NCI-H128 (cell line): ENCODE results near the gene MON2.
"Not testable (repeated sequence)": the region's sequence is repeated elsewhere in the genome, so short reads cannot be mapped to it uniquely, and the experiment has no call there.

ENCODE experiments used
- DNase-seq: peaks from one replicate; lab custom pipeline; 2025; ENCODE audit not compliant: unreplicated experiment; lab: John Stamatoyannopoulos, UW

The MON2 gene

GRCh38 chr12:62472472-62472871 lies 5.8 kb downstream of the MON2 start:
- no peak for DNase-seq

- DNase-seq = no peak
Measured at GRCh38 chr12:62481843-62482540, 15.4 kb downstream of the MON2 start.

DNA sequence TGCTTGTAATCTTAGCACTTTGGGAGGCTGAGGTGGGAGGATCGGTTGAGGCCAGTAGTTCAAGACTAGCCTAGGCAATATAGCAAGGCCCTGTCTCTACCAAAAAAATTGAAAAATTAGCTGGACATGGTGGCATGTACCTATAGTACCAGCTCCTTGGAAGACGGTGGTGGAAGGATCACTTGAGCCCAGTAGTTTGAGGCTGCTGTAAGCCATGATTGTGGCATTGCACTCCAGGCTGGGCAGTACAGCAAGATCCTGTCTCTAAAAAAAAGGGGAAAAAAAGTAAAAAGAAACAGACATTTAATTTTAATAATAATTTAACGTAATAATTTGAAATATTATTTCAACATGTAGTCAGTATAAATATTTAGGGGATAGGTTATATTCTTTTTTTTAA lies 16.1 kb downstream of the MON2 start:
- no peak for DNase-seq

- no peak for DNase-seq
Measured at GRCh38 chr12:62484233-62484632, 17.6 kb downstream of the MON2 start.

DNA sequence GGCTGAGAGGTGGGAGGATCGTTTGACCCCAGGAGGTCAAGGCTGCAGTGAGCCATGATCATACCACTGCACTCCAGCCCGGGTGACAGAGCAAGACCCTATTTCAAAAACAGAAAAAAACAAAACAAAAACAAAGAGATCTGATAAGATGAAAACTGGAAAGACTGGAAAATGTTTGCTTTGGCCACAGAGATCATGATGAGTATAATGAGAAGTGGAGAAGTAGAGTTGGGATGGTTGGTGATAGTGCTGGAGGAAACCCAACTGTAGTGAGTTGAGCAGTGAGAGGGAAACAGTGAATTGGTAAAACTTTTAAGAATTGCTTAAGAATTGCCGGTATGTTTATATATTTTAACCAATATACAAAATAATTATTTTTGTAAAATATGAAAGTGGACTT lies 39.2 kb downstream of the MON2 start:
- no peak for DNase-seq

DNA sequence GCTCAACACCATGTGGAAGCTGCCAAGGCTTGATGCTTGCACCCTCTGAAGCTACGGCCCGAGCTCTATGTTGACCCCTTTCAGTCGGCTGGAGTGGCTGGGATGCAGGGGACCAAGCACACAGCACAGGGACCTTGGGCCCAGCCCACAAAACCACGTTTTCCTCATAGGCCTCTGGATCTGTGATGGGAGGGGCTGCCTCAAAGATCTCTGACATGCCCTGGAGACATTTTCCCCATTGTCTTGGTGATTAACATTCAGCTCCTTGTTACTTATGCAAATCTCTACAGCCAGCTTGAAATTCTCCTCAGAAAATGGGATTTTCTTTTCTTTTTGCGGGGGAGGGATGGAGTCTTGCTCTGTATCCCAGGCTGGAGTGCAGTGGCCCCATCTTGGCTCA lies 46.3 kb downstream of the MON2 start:
- no peak for DNase-seq

GRCh38 chr12:62514080-62514479 lies 47.5 kb downstream of the MON2 start:
- DNase-seq = not testable (repeated sequence)

GRCh38 chr12:62516927-62517326 lies 50.3 kb downstream of the MON2 start:
- no peak for DNase-seq

- DNase-seq = no peak
Measured at GRCh38 chr12:62517887-62518286, 51.3 kb downstream of the MON2 start.

GRCh38 chr12:62519043-62519442 lies 52.4 kb downstream of the MON2 start:
- no peak for DNase-seq

DNA sequence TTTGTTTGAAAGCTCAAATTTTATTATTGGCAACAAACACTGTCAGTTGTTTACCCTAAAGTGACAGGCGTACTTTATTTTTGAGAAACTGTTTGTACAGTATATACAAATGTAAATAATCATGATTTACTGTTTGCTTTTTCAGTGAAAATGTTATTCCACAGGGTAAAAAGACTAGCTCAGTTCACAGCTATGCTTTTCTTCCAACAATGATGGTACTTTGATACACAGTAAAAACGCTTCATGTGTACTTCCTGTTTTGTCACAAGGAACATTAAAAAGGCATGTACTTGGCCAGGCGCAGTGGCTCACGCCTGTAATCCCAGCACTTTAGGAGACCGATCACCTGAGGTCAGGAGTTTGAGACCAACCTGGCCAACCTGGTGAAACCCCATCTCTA lies 53.7 kb downstream of the MON2 start:
- no peak for DNase-seq

GRCh38 chr12:62522984-62523383 lies 56.4 kb downstream of the MON2 start:
- no peak for DNase-seq

GRCh38 chr12:62523619-62524018 lies 57.0 kb downstream of the MON2 start:
- DNase-seq = no peak

DNA sequence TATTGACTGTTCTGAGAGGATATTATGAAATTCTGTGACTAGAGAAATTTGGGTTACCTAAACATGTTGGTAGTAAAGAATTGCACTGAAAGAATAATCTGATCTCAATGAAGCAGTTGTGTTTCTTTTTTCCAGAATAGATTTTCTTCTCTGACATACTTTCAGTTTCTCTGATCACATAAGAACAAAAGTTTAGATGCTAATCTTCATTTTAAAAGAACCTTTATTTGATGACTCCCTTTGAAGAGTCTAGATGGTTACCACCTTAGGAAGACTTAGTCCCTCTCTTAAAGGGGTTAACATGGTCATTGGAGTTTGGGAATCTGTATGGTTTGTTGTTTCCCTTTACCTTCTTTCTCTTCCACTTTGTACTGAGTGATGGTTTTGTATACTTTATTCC lies 58.6 kb downstream of the MON2 start:
- no peak for DNase-seq

DNA sequence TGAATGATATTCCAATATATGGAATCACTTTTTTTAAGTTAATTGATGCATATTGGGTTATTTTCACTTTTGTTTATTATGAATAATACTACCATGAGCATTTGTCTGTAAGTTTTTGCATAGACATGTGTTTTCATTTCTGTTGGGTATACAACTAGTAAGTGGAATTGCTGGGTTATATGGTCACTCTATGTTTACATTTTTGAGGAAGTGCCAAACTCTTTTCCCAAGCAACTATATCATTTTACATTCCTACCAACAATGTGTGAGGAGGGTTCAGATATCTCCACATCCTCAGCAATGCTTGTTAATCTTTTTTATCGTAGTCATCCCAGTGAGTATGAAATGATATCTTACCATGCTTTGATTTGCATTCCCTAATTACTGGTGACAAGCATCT lies 64.0 kb downstream of the MON2 start:
- DNase-seq = no peak

DNA sequence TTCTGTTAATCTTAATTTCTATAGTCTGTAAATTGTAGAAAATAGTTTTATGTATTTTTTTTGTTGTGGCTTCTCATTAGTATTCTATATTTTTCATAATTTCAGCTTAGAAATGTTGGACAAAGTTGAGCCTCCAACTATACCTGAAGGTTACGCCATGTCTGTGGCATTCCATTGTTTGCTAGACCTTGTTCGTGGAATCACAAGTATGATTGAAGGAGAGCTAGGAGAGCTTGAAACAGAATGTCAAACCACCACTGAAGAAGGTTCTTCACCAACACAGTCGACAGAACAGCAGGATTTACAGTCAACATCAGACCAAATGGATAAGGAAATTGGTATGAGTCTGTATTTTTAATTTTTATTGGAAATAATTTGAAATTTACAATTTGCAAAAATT lies 65.7 kb downstream of the MON2 start:
- no peak for DNase-seq

DNA sequence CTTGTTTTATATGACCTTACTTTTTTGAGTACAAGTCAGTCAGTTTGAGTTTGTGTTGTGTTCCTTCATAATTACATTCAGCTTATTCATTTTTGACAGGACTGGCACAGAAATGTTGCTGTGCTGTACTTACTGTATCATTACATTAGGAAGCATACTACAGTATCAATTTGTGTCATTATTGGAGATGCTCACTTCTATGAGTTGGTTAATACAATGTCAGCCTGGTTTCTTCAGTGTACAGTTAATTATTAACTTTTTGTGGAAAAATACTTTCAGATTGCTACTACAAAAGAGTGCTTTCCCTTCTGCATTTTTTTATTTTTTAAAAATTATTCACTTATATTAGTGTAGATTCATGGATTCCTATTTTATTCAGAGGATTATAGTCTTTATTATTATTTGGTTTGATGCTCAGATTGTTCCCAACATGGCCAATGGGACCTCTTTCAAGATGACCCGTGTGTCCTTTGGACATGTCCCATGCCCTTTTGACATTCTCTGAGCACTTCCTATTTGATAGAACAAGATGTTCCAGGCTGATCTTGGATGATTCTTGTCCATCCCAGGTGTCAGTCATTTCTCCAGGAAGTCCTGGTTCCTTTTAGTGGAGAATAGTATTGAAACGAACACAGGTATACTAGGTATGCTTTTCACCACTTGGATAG lies 66.6 kb downstream of the MON2 start:
- no peak for DNase-seq

DNA sequence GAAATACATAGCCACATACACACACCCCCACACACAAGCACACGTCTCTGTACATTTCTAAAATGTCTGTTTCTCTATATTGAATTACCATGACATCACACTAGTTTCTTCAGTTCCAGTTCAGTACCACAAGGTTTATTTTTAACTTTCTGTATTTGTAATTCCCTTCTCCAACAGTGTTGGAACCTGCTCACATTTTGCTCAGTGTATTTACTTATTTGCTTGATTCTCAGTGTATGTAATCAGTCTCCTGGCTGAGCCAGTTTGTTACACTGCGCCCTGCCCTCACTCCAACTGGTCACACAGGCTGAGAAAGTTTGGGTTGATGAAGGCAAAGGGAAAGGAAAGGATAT lies 67.1 kb downstream of the MON2 start:
- no peak for DNase-seq

GRCh38 chr12:62536546-62536945 lies 69.9 kb downstream of the MON2 start:
- no peak for DNase-seq

- DNase-seq = no peak
Measured at GRCh38 chr12:62537551-62537950, 70.9 kb downstream of the MON2 start.

DNA sequence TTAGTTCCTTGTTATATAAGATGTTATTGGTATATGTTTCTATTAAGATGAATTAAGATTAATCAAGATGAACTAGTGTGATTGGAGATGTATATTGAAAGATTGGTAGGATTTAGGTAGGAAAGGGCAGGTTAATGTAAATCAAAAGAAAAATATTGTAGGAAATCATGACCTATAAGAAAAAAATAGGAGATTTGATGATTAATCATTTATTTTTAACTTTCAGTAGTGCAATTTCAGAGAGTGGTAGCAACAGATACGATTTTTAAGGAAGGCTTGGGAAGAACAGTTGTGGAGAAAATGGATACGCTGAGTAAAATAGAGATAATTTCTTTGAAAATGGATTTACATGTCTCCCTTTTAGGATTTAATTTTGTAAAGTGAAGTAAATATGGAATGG lies 73.7 kb downstream of the MON2 start:
- DNase-seq = no peak

DNA sequence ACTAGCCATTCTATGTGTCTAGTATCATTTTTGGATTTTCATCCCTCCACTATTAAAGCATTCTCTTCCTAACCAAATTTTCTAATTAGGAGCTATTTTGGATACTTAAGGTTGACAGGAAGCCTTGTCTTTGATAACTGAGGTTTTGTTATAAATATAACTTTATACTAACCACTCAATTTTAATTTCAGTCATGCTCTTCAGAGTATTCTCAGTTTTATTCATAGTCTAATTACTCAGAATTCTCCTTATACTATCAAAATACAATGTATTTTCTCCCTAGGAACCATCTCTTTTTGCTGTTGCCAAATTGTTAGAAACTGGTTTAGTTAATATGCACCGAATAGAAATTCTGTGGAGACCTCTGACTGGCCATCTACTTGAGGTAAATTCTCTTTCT lies 76.2 kb downstream of the MON2 start:
- no peak for DNase-seq

GRCh38 chr12:62543324-62543723 lies 76.7 kb downstream of the MON2 start:
- no peak for DNase-seq
